Measurements from ENCODE around the gene KIRREL3. TPM values are rescaled to one million over a fixed set of nuclear protein-coding genes. Genes with fewer than 3 reads are reported as not detected.

The KIRREL3 gene
- total RNA-seq, 2 donors from 2014 or later = 0.28 TPM; not detected in 1

DNA sequence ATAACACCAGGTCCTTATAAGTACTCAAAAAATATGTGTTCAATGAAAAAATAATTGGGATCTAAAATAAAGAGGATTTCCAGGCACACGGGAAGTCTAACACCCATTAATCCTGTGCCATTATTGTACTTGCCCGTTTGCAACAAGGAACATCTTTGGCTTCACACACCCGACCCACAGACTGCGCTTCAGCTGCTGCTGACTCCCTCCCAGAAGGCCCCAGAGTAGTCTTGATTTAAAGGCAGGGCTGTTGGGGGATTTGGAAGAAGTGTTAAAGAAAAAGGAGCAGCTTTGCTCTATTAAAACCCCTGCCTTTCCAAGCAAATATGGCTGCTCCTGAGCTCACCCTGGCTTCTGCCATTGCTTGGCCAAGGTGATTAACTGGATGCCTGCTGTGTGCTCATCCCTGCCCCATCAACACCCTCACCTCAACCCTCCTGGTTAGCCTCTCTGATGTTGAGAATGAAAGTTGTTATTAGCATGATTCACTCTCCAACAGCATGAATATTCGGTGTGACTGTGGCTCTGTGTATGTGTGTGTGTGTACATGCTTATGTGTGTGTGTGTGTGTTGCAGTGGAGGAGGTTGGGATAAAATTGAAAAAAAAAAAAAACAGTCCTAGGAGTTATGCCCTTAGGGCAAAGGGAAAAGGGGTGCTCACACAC lies 76.1 kb downstream of the KIRREL3 start:
- H3K27me3 ChIP-seq (replicated peaks; ENCODE audit: insufficient read depth) = no peaks in the 10 kb centered on the region
- 76% methylated on average over 5 of the region's 5 CpGs for WGBS
- H3K4me1 ChIP-seq (replicated peaks) = no peaks in the 10 kb centered on the region
- TF ChIP-seq POLR2AphosphoS5 (IDR thresholded peaks at IDR 0.05) = no peak
- TF ChIP-seq, protein P1, sequence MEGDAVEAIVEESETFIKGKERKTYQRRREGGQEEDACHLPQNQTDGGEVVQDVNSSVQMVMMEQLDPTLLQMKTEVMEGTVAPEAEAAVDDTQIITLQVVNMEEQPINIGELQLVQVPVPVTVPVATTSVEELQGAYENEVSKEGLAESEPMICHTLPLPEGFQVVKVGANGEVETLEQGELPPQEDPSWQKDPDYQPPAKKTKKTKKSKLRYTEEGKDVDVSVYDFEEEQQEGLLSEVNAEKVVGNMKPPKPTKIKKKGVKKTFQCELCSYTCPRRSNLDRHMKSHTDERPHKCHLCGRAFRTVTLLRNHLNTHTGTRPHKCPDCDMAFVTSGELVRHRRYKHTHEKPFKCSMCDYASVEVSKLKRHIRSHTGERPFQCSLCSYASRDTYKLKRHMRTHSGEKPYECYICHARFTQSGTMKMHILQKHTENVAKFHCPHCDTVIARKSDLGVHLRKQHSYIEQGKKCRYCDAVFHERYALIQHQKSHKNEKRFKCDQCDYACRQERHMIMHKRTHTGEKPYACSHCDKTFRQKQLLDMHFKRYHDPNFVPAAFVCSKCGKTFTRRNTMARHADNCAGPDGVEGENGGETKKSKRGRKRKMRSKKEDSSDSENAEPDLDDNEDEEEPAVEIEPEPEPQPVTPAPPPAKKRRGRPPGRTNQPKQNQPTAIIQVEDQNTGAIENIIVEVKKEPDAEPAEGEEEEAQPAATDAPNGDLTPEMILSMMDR (IDR thresholded peaks at IDR 0.05) = no peak
- no peak for TF ChIP-seq POLR2A (IDR thresholded peaks at IDR 0.05)
- intact Hi-C loops (cut with DNase I) = no loop called here
- DNase-seq (ENCODE audit: low spot score) = no peak
- H3K27ac ChIP-seq = no peak overlapping the region
- H3K9me3 ChIP-seq = no peaks in the 10 kb centered on the region
- H3K4me3 ChIP-seq = no peak overlapping the region
- H3K36me3 ChIP-seq = no peaks in the 10 kb centered on the region

DNA sequence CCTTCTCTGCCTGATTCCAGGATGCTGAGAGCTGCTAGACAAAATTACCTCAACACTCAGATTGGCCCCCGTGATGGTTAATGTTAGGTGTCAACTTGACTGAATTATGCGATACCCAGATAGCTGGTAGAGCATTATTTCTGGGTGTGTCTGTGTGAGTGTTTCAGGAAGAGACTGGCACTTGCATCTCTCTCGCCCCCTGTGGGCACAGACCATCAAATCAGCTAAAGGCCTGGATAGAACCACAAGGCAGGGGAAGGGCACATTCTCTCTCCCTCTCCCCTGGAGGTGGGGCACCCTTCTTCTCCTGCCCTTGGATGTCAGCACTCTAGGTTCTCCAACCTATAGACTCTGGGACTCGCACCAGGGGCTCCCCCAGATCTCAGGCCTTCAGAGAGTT lies 79.7 kb downstream of the KIRREL3 start:
- TF ChIP-seq POLR2A (IDR thresholded peaks at IDR 0.05) = no peak
- TF ChIP-seq POLR2AphosphoS5 (IDR thresholded peaks at IDR 0.05) = no peak
- TF ChIP-seq, protein P1 (IDR thresholded peaks at IDR 0.05) = no peak
- H3K4me1 ChIP-seq (replicated peaks) = no peaks in the 10 kb centered on the region
- H3K36me3 ChIP-seq = no peaks in the 10 kb centered on the region
- WGBS = 98% methylated on average over 4 of the region's 4 CpGs
- H3K27ac ChIP-seq = no peak overlapping the region
- no peaks in the 10 kb centered on the region for H3K9me3 ChIP-seq
- intact Hi-C loops (cut with DNase I) = no loop called here
- no peaks in the 10 kb centered on the region for H3K27me3 ChIP-seq (replicated peaks; ENCODE audit: insufficient read depth)
- no peak overlapping the region for H3K4me3 ChIP-seq
- no peak for DNase-seq (ENCODE audit: low spot score)

DNA sequence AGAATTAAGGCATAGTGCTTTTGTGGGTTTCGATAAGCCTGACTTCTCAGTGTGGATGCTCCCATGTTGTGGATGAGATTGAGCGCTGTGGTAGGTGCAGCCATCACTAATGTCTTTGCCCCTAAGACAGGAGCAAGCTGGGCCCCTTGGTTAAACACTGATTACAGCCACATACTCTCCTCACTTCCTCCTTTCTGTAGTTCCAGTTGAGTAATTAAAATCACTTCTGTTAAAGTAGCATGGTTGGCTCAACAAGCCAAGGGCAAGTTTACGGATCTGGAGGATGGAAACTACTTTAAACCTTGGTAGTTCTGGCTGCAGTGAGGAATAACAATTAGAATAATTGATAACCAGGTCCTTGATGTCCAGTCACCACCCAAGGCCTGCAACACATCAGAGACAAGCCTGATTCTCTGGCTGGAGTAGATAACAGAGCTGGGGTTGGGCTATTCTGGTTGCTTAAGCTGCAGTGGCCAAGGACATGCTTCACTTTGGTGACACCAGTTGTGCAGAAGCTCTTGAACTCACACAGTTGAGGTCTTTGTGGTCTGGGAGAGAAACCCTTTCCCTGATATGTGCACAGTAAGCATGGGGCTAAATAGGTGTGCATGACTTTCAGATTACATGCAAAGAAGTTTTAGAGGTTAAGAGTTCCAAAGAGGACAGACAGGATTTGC lies 81.3 kb downstream of the KIRREL3 start:
- Histone ChIP-seq H3K27me3 (replicated peaks; ENCODE audit: insufficient read depth) (no peaks in the 10 kb centered on the region), H3K27ac (no peak overlapping the region), H3K4me1 (replicated peaks) (no peaks in the 10 kb centered on the region), H3K4me3 (no peak overlapping the region), H3K9me3 (no peaks in the 10 kb centered on the region), H3K36me3 (no peaks in the 10 kb centered on the region)
- WGBS = 82% methylated on average over 3 of the region's 3 CpGs
- intact Hi-C loops (cut with DNase I) = no loop called here
- DNase-seq (ENCODE audit: low spot score) = no peak
- TF ChIP-seq, protein P1 (IDR thresholded peaks at IDR 0.05) = no peak
- TF ChIP-seq POLR2A (IDR thresholded peaks at IDR 0.05) (no peak), POLR2AphosphoS5 (IDR thresholded peaks at IDR 0.05) (no peak)

DNA sequence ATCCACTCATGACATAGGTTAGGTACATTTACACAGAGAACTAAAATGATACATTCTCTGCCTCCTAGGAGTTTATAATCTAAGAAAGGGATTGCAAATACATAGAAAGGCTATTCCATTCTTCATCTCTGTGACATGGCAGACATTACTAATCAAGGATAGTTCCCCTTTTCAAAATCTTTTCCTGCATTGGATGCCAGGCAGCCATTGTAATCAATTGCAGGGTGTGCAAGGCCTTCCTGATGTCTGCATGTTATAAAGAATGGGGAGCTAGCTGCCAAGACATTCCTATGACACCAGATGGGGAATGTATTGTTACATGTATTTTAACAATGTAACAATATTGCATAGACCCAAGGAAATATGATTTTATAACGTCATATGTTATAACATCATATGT lies 82.0 kb downstream of the KIRREL3 start:
- intact Hi-C loops (cut with DNase I) = no loop called here
- H3K4me1 ChIP-seq (replicated peaks) = no peaks in the 10 kb centered on the region
- H3K4me3 ChIP-seq = no peak overlapping the region
- no peaks in the 10 kb centered on the region for H3K9me3 ChIP-seq
- H3K27me3 ChIP-seq (replicated peaks; ENCODE audit: insufficient read depth) = no peaks in the 10 kb centered on the region
- DNase-seq (ENCODE audit: low spot score) = no peak
- H3K27ac ChIP-seq = no peak overlapping the region
- WGBS = 97% methylated on average over 1 of the region's 1 CpG
- TF ChIP-seq, protein P1 (IDR thresholded peaks at IDR 0.05) = no peak
- TF ChIP-seq POLR2A (IDR thresholded peaks at IDR 0.05) (no peak), POLR2AphosphoS5 (IDR thresholded peaks at IDR 0.05) (no peak)
- no peaks in the 10 kb centered on the region for H3K36me3 ChIP-seq

Data from prostate gland (tissue), 2 donors.